Activated T-cell treated with anti-CD3 and anti-CD28 coated beads, Interleukin-2, amount 50 U/mL, for 24 hours (primary cell): ENCODE results near the gene TRMT10B.
A peak's percentile ranks its signal among the peaks of the same experiment; 100 is the strongest.
"Not testable (repeated sequence)": the region's sequence is repeated elsewhere in the genome, so short reads cannot be mapped to it uniquely, and the experiment has no call there.

Experiments used
- DNase-seq: peaks from one replicate; pipeline ENCODE4 v3.0.0-alpha.2; 2020
- H3K27ac Mint-ChIP-seq: 2 replicates; pipeline ENCODE4 v1.8.0; 2020; ENCODE audit warnings: mild to moderate bottlenecking, mixed read lengths
- H3K27me3 Mint-ChIP-seq: 2 replicates; pipeline ENCODE4 v1.8.0; 2020; ENCODE audit warnings: mixed read lengths
- H3K36me3 Mint-ChIP-seq: 2 replicates; pipeline ENCODE4 v1.8.0; 2020; ENCODE audit warnings: low read depth, mixed read lengths
- H3K4me1 Mint-ChIP-seq: 2 replicates; pipeline ENCODE4 v1.8.0; 2020; ENCODE audit warnings: low read depth, mixed read lengths
- H3K4me3 Mint-ChIP-seq: 2 replicates; pipeline ENCODE4 v1.8.0; 2020; ENCODE audit warnings: mild to moderate bottlenecking, moderate library complexity, mixed read lengths
- H3K9me3 Mint-ChIP-seq: 2 replicates; pipeline ENCODE4 v1.8.0; 2020; ENCODE audit warnings: mixed read lengths

The TRMT10B gene

DNA sequence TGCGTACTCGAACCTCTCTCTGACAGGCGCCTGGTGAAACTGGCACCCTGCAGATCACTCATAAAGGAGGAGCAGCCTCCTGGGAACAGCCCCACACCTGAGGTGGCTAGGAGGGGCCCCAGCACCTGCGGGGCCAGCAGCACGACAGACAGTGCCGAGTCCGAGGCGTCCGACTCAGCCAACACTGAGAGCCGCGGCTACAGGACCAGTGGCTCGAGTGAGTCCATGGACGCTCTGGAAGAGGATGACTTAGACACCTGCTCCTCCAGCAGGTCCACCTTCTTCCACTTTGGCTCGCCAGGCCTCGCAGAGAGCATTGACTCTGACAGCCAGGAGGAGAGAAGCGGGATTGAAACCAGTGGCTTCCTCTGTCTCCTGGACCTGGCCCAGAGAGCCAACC, 13.5 kb upstream of the TRMT10B start:
- H3K4me1 Mint-ChIP-seq, result no peaks in the 10 kb centered on the region
- H3K27ac Mint-ChIP-seq, result no peak overlapping the region
- DNase-seq, result no peak
- no peaks in the 10 kb centered on the region for H3K9me3 Mint-ChIP-seq
- H3K36me3 Mint-ChIP-seq, result no peaks in the 10 kb centered on the region
- H3K4me3 Mint-ChIP-seq, result no peak overlapping the region
- no peaks in the 10 kb centered on the region for H3K27me3 Mint-ChIP-seq

- Mint-ChIP-seq H3K27ac (no peak overlapping the region), H3K9me3 (no peaks in the 10 kb centered on the region), H3K4me1 (no peaks in the 10 kb centered on the region), H3K4me3 (no peak overlapping the region), H3K36me3 (no peaks in the 10 kb centered on the region), H3K27me3 (no peaks in the 10 kb centered on the region)
- DNase-seq, result no peak
Observed at GRCh38 chr9:37740631-37741328, 12.8 kb upstream of the TRMT10B start.

GRCh38 chr9:37745970-37746369, 7.6 kb upstream of the TRMT10B start:
- no peaks in the 10 kb centered on the region for H3K36me3 Mint-ChIP-seq

DNA sequence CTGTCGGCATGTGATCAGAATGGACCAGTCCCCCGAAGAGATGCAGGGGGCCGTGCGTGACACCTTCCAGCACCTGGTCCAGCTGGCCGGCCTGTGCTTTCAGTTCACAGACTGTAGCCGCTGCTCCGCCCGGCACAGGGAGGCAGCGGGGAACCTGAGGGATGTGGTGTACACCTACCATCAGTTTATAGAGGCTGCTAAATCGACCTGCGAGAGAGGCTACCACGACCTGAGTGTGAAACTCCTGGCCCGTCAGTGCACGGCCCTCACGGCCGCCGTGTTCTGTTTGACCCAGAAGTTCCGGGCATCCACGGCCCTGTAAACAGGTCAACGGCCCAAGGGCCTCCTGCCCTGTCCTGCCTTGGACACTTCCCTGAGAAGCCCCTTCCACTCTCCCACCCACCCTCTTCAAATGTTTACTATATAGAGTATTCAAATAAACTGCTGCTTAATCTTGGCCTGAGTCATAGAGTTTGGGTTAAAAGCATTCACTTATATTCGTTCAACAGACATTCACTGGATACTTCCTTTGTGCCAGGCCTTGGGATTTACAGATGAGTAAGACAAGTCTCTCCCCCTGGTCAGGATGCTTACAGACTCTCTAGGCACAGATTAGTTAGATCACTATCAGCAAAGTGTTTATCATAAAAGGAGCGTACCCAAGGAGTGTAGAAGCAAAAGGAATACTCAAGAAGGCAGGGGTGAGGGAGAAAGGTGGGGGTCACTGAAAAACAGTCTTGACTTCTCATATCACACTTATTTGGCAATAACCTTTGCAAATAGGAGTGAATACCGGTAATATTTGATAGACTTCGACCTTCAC, 6.9 kb upstream of the TRMT10B start:
- no peak overlapping the region for H3K4me3 Mint-ChIP-seq
- no peak overlapping the region for H3K27ac Mint-ChIP-seq
- DNase-seq, result no peak
- no peaks in the 10 kb centered on the region for H3K4me1 Mint-ChIP-seq
- no peaks in the 10 kb centered on the region for H3K9me3 Mint-ChIP-seq
- H3K36me3 Mint-ChIP-seq, result no peaks in the 10 kb centered on the region
- H3K27me3 Mint-ChIP-seq, result no peaks in the 10 kb centered on the region

More at GRCh38 chr9:37745970-37746369, 7.6 kb upstream of the TRMT10B start:
- H3K27ac Mint-ChIP-seq, result no peak overlapping the region
- no peak for DNase-seq
- no peaks in the 10 kb centered on the region for H3K27me3 Mint-ChIP-seq
- no peaks in the 10 kb centered on the region for H3K4me1 Mint-ChIP-seq
- no peaks in the 10 kb centered on the region for H3K9me3 Mint-ChIP-seq
- no peak overlapping the region for H3K4me3 Mint-ChIP-seq

- no peaks in the 10 kb centered on the region for H3K27me3 Mint-ChIP-seq
- DNase-seq, result peak; percentile 67
- no peak overlapping the region for H3K4me3 Mint-ChIP-seq
- no peaks in the 10 kb centered on the region for H3K9me3 Mint-ChIP-seq
- no peaks in the 10 kb centered on the region for H3K4me1 Mint-ChIP-seq
- H3K27ac Mint-ChIP-seq, result no peak overlapping the region
- no peaks in the 10 kb centered on the region for H3K36me3 Mint-ChIP-seq
Observed at GRCh38 chr9:37747271-37747753, 6.3 kb upstream of the TRMT10B start.

GRCh38 chr9:37749129-37749528, 4.5 kb upstream of the TRMT10B start:
- H3K9me3 Mint-ChIP-seq, result peaks cover 5% of the 10 kb centered on the region
- no peaks in the 10 kb centered on the region for H3K27me3 Mint-ChIP-seq
- no peak overlapping the region for H3K4me3 Mint-ChIP-seq
- no peak for DNase-seq
- peaks cover 5% of the 10 kb centered on the region for H3K36me3 Mint-ChIP-seq
- peaks cover 15% of the 10 kb centered on the region for H3K4me1 Mint-ChIP-seq
- no peak overlapping the region for H3K27ac Mint-ChIP-seq

GRCh38 chr9:37751186-37751585, 2.4 kb upstream of the TRMT10B start:
- H3K27me3 Mint-ChIP-seq, result no peaks in the 10 kb centered on the region
- peaks cover 11% of the 10 kb centered on the region for H3K36me3 Mint-ChIP-seq
- H3K4me1 Mint-ChIP-seq, result peaks cover 33% of the 10 kb centered on the region
- no peak overlapping the region for H3K27ac Mint-ChIP-seq
- H3K9me3 Mint-ChIP-seq, result peaks cover 5% of the 10 kb centered on the region
- no peak overlapping the region for H3K4me3 Mint-ChIP-seq
- DNase-seq, result no peak

DNA sequence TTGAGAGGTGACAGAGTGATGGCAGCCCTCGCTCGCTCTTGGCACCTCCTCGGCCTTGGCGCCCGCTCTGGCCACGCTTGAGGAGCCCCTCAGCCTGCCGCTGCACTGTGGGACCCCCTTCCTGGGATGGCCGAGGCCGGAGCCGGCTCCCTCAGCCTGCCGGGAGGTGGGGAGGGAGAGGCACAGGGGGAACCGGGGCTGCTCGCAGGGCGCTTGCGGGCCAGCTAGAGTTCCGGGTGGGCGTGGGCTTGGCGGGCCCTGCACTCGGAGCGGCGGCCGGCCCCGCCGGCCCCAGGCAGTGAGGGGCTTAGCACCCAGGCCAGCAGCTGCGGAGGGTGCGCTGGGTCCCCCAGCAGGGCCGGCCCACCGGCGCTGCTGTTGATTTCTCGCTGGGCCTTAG, 1.9 kb upstream of the TRMT10B start:
- Mint-ChIP-seq H3K36me3 (peaks cover 14% of the 10 kb centered on the region), H3K4me1 (peaks cover 33% of the 10 kb centered on the region)
- H3K4me3 Mint-ChIP-seq, H3K9me3 Mint-ChIP-seq, DNase-seq, H3K27ac Mint-ChIP-seq, H3K27me3 Mint-ChIP-seq: not testable (repeated sequence)

DNA sequence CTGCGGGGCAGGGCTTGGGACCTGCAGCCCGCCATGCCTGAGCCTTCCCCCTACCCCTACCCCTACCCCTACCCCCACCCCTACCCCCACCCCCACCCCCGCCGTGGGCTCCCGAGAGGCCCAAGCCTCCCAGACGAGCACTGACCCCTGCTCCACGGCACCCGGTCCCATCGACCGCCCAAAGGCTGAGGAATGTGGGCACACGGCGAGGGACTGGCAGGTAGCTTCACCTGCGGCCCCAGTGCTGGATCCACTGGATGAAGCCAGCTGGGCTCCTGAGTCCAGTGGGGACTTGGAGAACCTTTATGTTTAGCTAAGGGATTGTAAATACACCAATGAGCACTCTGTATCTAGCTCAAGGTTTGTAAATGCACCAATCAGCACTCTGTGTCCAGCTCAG, 1.5 kb upstream of the TRMT10B start:
- Mint-ChIP-seq H3K4me1 (peaks cover 33% of the 10 kb centered on the region), H3K36me3 (peaks cover 16% of the 10 kb centered on the region)
- H3K27ac Mint-ChIP-seq, DNase-seq, H3K9me3 Mint-ChIP-seq, H3K4me3 Mint-ChIP-seq, H3K27me3 Mint-ChIP-seq: not testable (repeated sequence)

GRCh38 chr9:37752642-37753488, 740 bp upstream of the TRMT10B start:
- Mint-ChIP-seq H3K27ac (peak overlapping the region; percentile 95), H3K4me3 (peak overlapping the region; percentile 95), H3K27me3 (no peaks in the 10 kb centered on the region), H3K36me3 (peaks cover 21% of the 10 kb centered on the region), H3K4me1 (peaks cover 36% of the 10 kb centered on the region), H3K9me3 (peaks cover 5% of the 10 kb centered on the region)
- no peak for DNase-seq

GRCh38 chr9:37758747-37759146, 5.1 kb downstream of the TRMT10B start:
- H3K36me3 Mint-ChIP-seq, result peaks cover 42% of the 10 kb centered on the region
- H3K4me3 Mint-ChIP-seq, result no peak overlapping the region
- H3K4me1 Mint-ChIP-seq, result peaks cover 27% of the 10 kb centered on the region
- no peaks in the 10 kb centered on the region for H3K27me3 Mint-ChIP-seq
- H3K9me3 Mint-ChIP-seq, result no peaks in the 10 kb centered on the region
- no peak for DNase-seq
- H3K27ac Mint-ChIP-seq, result no peak overlapping the region

DNA sequence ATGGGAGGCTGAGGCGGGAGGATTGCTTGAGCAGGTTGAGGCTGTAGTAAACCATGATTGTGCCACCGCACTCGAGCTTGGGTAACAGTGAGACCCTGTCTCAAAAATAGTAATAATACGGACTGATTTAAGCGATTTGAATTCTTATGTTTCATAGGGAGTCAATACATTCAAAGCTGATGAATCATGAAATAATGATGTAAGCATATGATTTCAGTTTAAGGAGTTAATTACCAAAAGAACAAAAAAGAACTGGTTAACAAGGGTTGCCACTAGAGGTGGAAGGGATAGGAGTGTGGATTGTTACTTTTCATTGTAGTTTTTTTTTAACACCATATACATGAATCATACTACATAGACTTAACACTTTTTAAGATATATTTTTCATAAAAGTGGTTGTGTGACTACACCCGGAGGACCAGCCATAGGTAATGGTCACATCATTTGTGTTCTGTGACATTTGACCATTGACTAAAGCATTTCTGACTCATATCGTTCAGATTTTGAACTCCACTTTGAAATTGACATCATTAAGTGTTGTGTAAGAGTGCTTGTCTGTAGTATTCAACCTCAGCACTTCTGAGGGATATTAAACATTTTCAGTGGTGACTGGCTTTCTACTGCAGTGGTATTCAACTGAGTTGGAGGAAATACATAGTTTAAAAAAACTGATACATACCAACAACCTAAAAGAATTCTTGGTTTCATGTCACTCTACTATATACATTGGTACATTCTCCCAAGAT, 7.0 kb downstream of the TRMT10B start:
- H3K36me3 Mint-ChIP-seq, result peaks cover 52% of the 10 kb centered on the region
- H3K9me3 Mint-ChIP-seq, result no peaks in the 10 kb centered on the region
- H3K27ac Mint-ChIP-seq, result peak overlapping the region; percentile 17
- DNase-seq, result no peak
- no peak overlapping the region for H3K4me3 Mint-ChIP-seq
- H3K27me3 Mint-ChIP-seq, result no peaks in the 10 kb centered on the region
- H3K4me1 Mint-ChIP-seq, result peaks cover 12% of the 10 kb centered on the region

DNA sequence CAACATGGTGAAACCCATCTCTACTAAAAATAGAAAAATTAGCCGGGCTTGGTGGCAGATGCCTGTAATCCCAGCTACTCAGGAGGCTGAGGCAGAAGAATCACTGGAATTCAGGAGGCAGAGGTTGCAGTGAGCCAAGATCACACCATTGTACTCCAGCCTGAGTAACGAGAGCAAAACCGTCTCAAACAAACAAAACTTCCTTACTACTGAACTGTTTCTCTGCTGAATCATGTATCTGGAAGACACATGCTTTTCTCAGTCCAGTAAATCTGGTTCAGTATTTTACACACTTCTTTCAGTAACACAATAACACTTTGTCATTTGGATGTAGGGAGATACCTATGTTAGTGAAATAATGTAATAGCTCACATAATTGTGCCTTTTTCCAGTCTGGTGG, 7.9 kb downstream of the TRMT10B start:
- no peak overlapping the region for H3K27ac Mint-ChIP-seq
- peaks cover 6% of the 10 kb centered on the region for H3K4me1 Mint-ChIP-seq
- no peaks in the 10 kb centered on the region for H3K9me3 Mint-ChIP-seq
- peaks cover 52% of the 10 kb centered on the region for H3K36me3 Mint-ChIP-seq
- H3K4me3 Mint-ChIP-seq, result no peak overlapping the region
- DNase-seq, result no peak
- H3K27me3 Mint-ChIP-seq, result no peaks in the 10 kb centered on the region

DNA sequence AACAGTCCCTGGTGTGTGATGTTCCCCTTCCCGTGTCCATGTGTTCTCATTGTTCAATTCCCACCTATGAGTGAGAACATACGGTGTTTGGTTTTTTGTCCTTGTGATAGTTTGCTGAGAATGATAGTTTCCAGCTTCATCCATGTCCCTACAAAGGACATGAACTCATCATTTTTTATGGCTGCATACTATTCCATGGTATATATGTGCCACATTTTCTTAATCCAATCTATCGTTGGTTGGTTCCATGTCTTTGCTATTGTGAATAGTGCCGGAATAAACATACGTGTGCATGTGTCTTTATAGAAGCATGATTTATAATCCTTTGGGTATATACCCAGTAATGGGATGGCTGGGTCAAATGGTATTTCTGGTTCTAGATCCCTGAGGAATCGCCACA, 11.7 kb downstream of the TRMT10B start:
- H3K4me3 Mint-ChIP-seq, H3K27ac Mint-ChIP-seq, H3K27me3 Mint-ChIP-seq, DNase-seq, H3K4me1 Mint-ChIP-seq, H3K9me3 Mint-ChIP-seq: not testable (repeated sequence)
- peaks cover 74% of the 10 kb centered on the region for H3K36me3 Mint-ChIP-seq
